Left lobe of liver (tissue), 2 donors: Measurements from ENCODE around the gene ZNF888. TPM values are rescaled to one million over a fixed set of nuclear protein-coding genes. Genes with fewer than 3 reads are reported as not detected.
A peak's percentile ranks its signal among the peaks of the same experiment; 100 is the strongest.
"Not testable (repeated sequence)": the region's sequence is repeated elsewhere in the genome, so short reads cannot be mapped to it uniquely, and the experiment has no call there.

ENCODE experiments used
- ATAC-seq: fragments of 200-7000 bp; cut with Tn5 transposase; one replicate; pipeline ENCODE4 v1.9.1; 2020; ENCODE audit warnings: mild to moderate bottlenecking, moderate library complexity
- DNase-seq: peaks from one replicate; pipeline ENCODE4 v3.0.0-alpha.2; 2020; ENCODE audit warnings: low spot score
- total RNA-seq: library from RNA; stranded (reverse); gene quantifications from one replicate; pipeline ENCODE4 v1.2.1, GENCODE V29; 2021
- donor health status: DM: no; HTN: no; CAD: no; lungs with moderate emphysema.
- donor health status: DM: no; HTN: yes; CAD: no.

ZNF888 gene
- 0.70 TPM for total RNA-seq

GRCh38 chr19:52922841-52923777, at the start of gene ZNF888:
Gene ZNF888, minus strand, starts transcription at chr19:52923428. Its CDS starts 5,555 bp downstream, at chr19:52917873.
- DNase-seq (peak; percentile 79), ATAC-seq (peak; percentile 95)

GRCh38 chr19:52967772-52968171, 44.5 kb upstream of the ZNF888 start:
- ATAC-seq (no peak), DNase-seq (no peak)

GRCh38 chr19:52963247-52963618, 40.0 kb upstream of the ZNF888 start:
- DNase-seq = no peak
- ATAC-seq = peak; percentile 15

- DNase-seq (peak; percentile 92), ATAC-seq (peak; percentile 100)
These were observed 39.4 kb upstream of the ZNF888 start, which contains the start of gene ZNF816 for GRCh38 chr19:52962394-52963246. Gene ZNF816, minus strand, starts transcription at chr19:52962881. Its CDS starts 6,792 bp downstream, at chr19:52956089.

GRCh38 chr19:52961981-52962380, 38.8 kb upstream of the ZNF888 start:
- no peak for ATAC-seq
- no peak for DNase-seq

- ATAC-seq (no peak), DNase-seq (no peak)
These were observed 36.5 kb upstream of the ZNF888 start for GRCh38 chr19:52959613-52960295.

GRCh38 chr19:52957591-52957990, 34.4 kb upstream of the ZNF888 start:
- ATAC-seq (no peak), DNase-seq (no peak)

GRCh38 chr19:52956917-52957316, 33.7 kb upstream of the ZNF888 start:
- ATAC-seq (no peak), DNase-seq (no peak)

- ATAC-seq = no peak
- DNase-seq = no peak
These were observed 26.2 kb upstream of the ZNF888 start for GRCh38 chr19:52949422-52949821.

GRCh38 chr19:52948025-52948770, 25.0 kb upstream of the ZNF888 start:
- ATAC-seq (no peak), DNase-seq (no peak)

- peak; percentile 38 for ATAC-seq
- no peak for DNase-seq
These were observed 23.4 kb upstream of the ZNF888 start for GRCh38 chr19:52946322-52947310.

GRCh38 chr19:52945652-52946321, 22.6 kb upstream of the ZNF888 start:
- DNase-seq (no peak), ATAC-seq (no peak)

GRCh38 chr19:52944703-52945493, 21.7 kb upstream of the ZNF888 start:
- ATAC-seq, DNase-seq: not testable (repeated sequence)

- ATAC-seq (no peak), DNase-seq (no peak)
These were observed 20.8 kb upstream of the ZNF888 start for GRCh38 chr19:52943884-52944643.

GRCh38 chr19:52943134-52943883, 20.1 kb upstream of the ZNF888 start:
- no peak for ATAC-seq
- DNase-seq = no peak
